GM12878 (cell line): ENCODE measurements around the gene ITM2C. TPM values are rescaled to one million over a fixed set of nuclear protein-coding genes. Genes with fewer than 3 reads are reported as not detected.
A peak's percentile ranks its signal among the peaks of the same experiment; 100 is the strongest.

Source experiments
- ATAC-seq: fragments of 200-7000 bp; cut with Tn5 transposase; 3 replicates; pipeline ENCODE4 v1.9.1; 2020; ENCODE audit warnings: mild to moderate bottlenecking, moderate library complexity
- BruUV-seq: library from RNA; stranded (reverse); fragments of 400-500 nt; replicated peaks from 2 replicates; lab custom pipeline; 2021; lab: Mats Ljungman, UMichigan
- CTCF ChIA-PET: fragments of 300-600 bp; sonication (Branson Sonifier 250); formaldehyde crosslinking; extraction: SDS; loops from one replicate; lab custom pipeline; 2021; ENCODE audit warnings: inconsistent platforms; lab: Yijun Ruan, JAX
- POLR2A ChIA-PET: fragments of 350-600 bp; formaldehyde crosslinking; extraction: SDS; loops from one replicate; lab custom pipeline; 2021; ENCODE audit warnings: inconsistent platforms; lab: Charles Lee
- RAD21 ChIA-PET: fragments of 300-600 bp; sonication (Branson Sonifier 250); formaldehyde crosslinking; loops from one replicate; lab custom pipeline; 2023; ENCODE audit warnings: antibody characterized with exemption; ENCODE audit not compliant: unreplicated experiment; lab: Charles Lee
- SMC1A ChIA-PET: fragments of 300-600 bp; sonication (Branson Sonifier 250); formaldehyde crosslinking; loops from one replicate; lab custom pipeline; 2023; ENCODE audit not compliant: unreplicated experiment, uncharacterized antibody; lab: Charles Lee
- DNase-seq: peaks from one replicate; pipeline ENCODE4 v3.0.0-alpha.2; 2011; ENCODE audit warnings: low read depth, low spot score
- FAIRE-seq: peaks from 3 replicates; lab custom pipeline; 2011; peaks lifted over from hg19 to GRCh38; lab: Jason Lieb, UNC
- H2AFZ ChIP-seq: 2 replicates; pipeline ENCODE4 v1.6.0; 2011; ENCODE audit warnings: low read depth, low read length, control low read depth; ENCODE audit not compliant: control insufficient read depth
- H3K27ac ChIP-seq: 2 replicates; pipeline ENCODE4 v1.5.1; 2011; ENCODE audit warnings: control low read depth; ENCODE audit not compliant: control insufficient read depth, insufficient read depth
- H3K27me3 ChIP-seq, 2 experiments: replicated peaks in 1 of 2; 2 replicates each; pipeline versions ENCODE4 v1.6.0 to v1.6.1; 2011; ENCODE audit warnings: low read length in 1 of 2; ENCODE audit not compliant: control insufficient read depth in 2 of 2, insufficient read depth in 2 of 2
- H3K36me3 ChIP-seq, 2 experiments: 2 replicates each; pipeline ENCODE4 v1.5.1; 2011; ENCODE audit warnings: low read length in 1 of 2; ENCODE audit not compliant: control insufficient read depth in 2 of 2, insufficient read depth in 2 of 2
- H3K4me1 ChIP-seq: 2 replicates; pipeline ENCODE4 v1.6.1; 2011; ENCODE audit warnings: mild to moderate bottlenecking, low read length, moderate library complexity, mixed read lengths; ENCODE audit not compliant: control insufficient read depth, insufficient read depth
- H3K4me2 ChIP-seq: 2 replicates; pipeline ENCODE4 v1.6.0; 2011; ENCODE audit warnings: control low read depth; ENCODE audit not compliant: control insufficient read depth, insufficient read depth
- H3K4me3 ChIP-seq: fragments of 200-600 bp; sonication (generic); 2 replicates; pipeline ENCODE4 v1.5.1; 2016
- H3K79me2 ChIP-seq: 2 replicates; pipeline ENCODE4 v1.6.0; 2011; ENCODE audit warnings: low read length; ENCODE audit not compliant: control insufficient read depth, insufficient read depth
- H3K9ac ChIP-seq: 2 replicates; pipeline ENCODE4 v1.8.0; 2011; ENCODE audit warnings: low read length, control low read depth, mixed read lengths; ENCODE audit not compliant: control insufficient read depth, insufficient read depth
- H3K9me3 ChIP-seq: replicated peaks from 3 replicates; pipeline ENCODE4 v1.5.1; 2011; ENCODE audit warnings: mild to moderate bottlenecking, low read length; ENCODE audit not compliant: control insufficient read depth, insufficient read depth
- H4K20me1 ChIP-seq: 2 replicates; pipeline ENCODE4 v1.6.0; 2011; ENCODE audit not compliant: control insufficient read depth, insufficient read depth
- BMI1 ChIP-seq: fragments of 450-650 bp; IDR thresholded peaks from 2 replicates; pipeline ENCODE4 v1.6.1; 2016; ENCODE audit warnings: mild to moderate bottlenecking, moderate library complexity, borderline replicate concordance
- CHD4 ChIP-seq: fragments of 200-600 bp; sonication (generic); IDR thresholded peaks from 2 replicates; pipeline ENCODE4 v1.6.1; 2016; ENCODE audit warnings: mild to moderate bottlenecking
- EED ChIP-seq: sonication (generic); IDR thresholded peaks from 2 replicates; pipeline ENCODE4 v1.6.1; 2016; ENCODE audit warnings: antibody characterized with exemption, low read depth
- RAD21 ChIP-seq: IDR thresholded peaks from 2 replicates; pipeline ENCODE4 v1.6.1; 2011; ENCODE audit warnings: mild to moderate bottlenecking, low read depth, low read length, moderate library complexity; ENCODE audit not compliant: insufficient read depth
- SMAD1 ChIP-seq: fragments of 450-650 bp; IDR thresholded peaks from 2 replicates; pipeline ENCODE4 v1.6.1; 2018; ENCODE audit warnings: mild to moderate bottlenecking, low read depth; ENCODE audit not compliant: partially characterized antibody
- TARDBP ChIP-seq: IDR thresholded peaks from 2 replicates; pipeline ENCODE4 v1.6.1; 2016; ENCODE audit warnings: borderline replicate concordance
- WRNIP1 ChIP-seq: IDR thresholded peaks from 2 replicates; pipeline ENCODE4 v1.6.1; 2011; ENCODE audit warnings: low read depth, low read length, improper control_type of control experiment, borderline replicate concordance
- WGBS: methylation state at CpG from one replicate; pipeline ENCODE4 v1.1.6; 2016; ENCODE audit warnings: low lambda C conversion rate; ENCODE audit not compliant: insufficient replicate concordance, insufficient coverage; ENCODE audit errors: missing lambda C conversion rate; 5-methylcytosine and 5-hydroxymethylcytosine counted together
- in situ Hi-C: fragments of 300-500 bp; cut with MboI; formaldehyde crosslinking; loops from 9 replicates; pipeline ENCODE4 v1.14.3; 2018; ENCODE audit warnings: mixed read lengths
- intact Hi-C: fragments of 100-400 bp; cut with micrococcal nuclease; formaldehyde crosslinking; loops from one replicate; pipeline ENCODE4 v1.14.2; 2022; ENCODE audit not compliant: unreplicated experiment
- polyA plus RNA-seq, 11 experiments: library from polyadenylated mRNA; depleted of rRNA in 4 of 11; unstranded in 6 of 11; stranded (reverse) in 5 of 11; fragments of >200 nt; fragmentation: Nextera tagmentation in 4 of 11; fragmentation: Illumina TruSeq in 1 of 11; extraction: Ambion mirVana in 4 of 11; extraction: Trizol in 1 of 11; gene quantifications; 1 replicate in 1 of 11; 2 replicates in 10 of 11; pipeline versions ENCODE4 v1.2.1 to v1.2.3, GENCODE V29; 2011 to 2016; ENCODE audit warnings: inconsistent platforms in 2 of 11, missing spikeins in 2 of 11, low read depth in 1 of 11
- total RNA-seq, 4 experiments: library from RNA; depleted of rRNA in 3 of 4; stranded (reverse); fragments of >200 nt in 3 of 4; fragmentation: Illumina TruSeq in 1 of 4; extraction: Trizol in 1 of 4; gene quantifications; 2 replicates each; pipeline versions ENCODE4 v1.2.1 to v1.2.3, GENCODE V29; 2013 to 2021
- TF ChIP-seq, protein P1 (sequence below): IDR thresholded peaks from 2 replicates; pipeline ENCODE4 v1.6.1; 2011; ENCODE audit warnings: low read depth, mild to moderate bottlenecking, low read length, moderate library complexity, borderline replicate concordance; ENCODE audit errors: extremely low read depth
- TF ChIP-seq, protein P2 (sequence below): fragments of 450-650 bp; formaldehyde crosslinking; IDR thresholded peaks from 2 replicates; pipeline ENCODE4 v1.4.0; 2020; ENCODE audit warnings: mild to moderate bottlenecking, moderate library complexity

ITM2C gene
- total and polyA plus RNA-seq, 10 of the 15 experiments (the other 5 are each of a cell fraction or from before 2014, with no cell fraction given), result 5.4 to 195 (median 149) TPM

DNA sequence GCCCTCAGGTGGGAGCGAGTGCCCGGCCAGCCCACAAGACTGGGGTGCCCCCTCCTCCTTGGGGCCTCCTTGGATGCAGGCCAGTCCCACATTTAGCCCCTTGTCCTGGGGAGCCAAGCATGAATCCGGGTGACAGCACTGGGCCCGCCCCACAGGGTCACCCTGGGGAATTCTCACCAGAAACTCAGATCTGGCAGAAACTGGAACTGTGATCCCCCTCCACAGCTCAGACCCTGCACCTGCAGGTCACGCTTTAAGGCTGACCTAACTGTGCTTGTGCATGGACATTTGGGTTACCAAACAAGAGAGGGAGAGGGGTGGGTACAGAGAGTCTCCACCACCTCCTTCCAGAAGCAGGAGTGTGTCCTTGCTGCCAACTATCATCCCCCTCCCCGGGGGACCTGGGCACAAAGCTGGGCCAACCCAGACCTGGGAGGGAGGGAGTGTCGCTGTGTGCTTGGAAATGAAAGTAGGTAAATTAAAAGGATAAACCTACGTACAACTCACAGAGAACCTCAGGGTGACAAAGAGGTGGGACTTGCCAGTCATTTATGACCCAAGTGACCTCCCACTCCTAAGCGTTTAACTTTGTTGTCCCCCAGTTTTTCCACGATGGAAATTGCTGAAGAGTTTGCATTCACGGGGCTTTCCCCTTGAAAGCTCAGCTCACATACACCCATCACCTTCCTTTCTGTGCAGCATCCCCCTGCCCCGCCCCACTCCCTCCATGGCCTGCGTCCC, 9.1 kb downstream of the ITM2C start (continued):
- TF ChIP-seq SMAD1, result no peak

DNA sequence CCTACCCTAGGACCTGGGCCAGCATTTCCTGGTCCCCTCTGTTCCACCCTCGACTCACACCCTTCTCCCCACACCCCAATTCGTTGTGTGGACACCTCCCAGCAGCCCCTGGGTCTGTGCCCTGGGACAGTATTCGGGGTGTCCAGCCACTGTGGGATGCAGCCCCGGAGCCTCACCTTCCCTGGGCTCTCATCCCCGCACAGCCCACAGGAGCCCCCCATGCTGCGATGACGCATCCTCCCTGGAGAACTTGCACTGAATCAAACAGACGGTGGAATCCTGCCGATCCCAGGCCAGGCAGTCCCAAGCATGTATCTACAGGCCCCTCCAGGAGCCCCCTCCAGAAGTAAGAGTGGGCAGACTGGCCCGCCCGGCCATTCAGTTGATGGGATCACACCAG, 9.7 kb downstream of the ITM2C start:
- TF ChIP-seq, protein P1, sequence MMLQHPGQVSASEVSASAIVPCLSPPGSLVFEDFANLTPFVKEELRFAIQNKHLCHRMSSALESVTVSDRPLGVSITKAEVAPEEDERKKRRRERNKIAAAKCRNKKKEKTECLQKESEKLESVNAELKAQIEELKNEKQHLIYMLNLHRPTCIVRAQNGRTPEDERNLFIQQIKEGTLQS, result no peak
- TF ChIP-seq TARDBP (no peak), EED (no peak), RAD21 (no peak), CHD4 (no peak), BMI1 (no peak), WRNIP1 (no peak)
- TF ChIP-seq, protein P2, sequence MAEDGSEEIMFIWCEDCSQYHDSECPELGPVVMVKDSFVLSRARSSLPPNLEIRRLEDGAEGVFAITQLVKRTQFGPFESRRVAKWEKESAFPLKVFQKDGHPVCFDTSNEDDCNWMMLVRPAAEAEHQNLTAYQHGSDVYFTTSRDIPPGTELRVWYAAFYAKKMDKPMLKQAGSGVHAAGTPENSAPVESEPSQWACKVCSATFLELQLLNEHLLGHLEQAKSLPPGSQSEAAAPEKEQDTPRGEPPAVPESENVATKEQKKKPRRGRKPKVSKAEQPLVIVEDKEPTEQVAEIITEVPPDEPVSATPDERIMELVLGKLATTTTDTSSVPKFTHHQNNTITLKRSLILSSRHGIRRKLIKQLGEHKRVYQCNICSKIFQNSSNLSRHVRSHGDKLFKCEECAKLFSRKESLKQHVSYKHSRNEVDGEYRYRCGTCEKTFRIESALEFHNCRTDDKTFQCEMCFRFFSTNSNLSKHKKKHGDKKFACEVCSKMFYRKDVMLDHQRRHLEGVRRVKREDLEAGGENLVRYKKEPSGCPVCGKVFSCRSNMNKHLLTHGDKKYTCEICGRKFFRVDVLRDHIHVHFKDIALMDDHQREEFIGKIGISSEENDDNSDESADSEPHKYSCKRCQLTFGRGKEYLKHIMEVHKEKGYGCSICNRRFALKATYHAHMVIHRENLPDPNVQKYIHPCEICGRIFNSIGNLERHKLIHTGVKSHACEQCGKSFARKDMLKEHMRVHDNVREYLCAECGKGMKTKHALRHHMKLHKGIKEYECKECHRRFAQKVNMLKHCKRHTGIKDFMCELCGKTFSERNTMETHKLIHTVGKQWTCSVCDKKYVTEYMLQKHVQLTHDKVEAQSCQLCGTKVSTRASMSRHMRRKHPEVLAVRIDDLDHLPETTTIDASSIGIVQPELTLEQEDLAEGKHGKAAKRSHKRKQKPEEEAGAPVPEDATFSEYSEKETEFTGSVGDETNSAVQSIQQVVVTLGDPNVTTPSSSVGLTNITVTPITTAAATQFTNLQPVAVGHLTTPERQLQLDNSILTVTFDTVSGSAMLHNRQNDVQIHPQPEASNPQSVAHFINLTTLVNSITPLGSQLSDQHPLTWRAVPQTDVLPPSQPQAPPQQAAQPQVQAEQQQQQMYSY, result no peak
- TF ChIP-seq, all 136 proteins: peak for 0
- Histone ChIP-seq H2AFZ (no peak overlapping the region), H3K9me3 (no peaks in the 10 kb centered on the region), H3K27me3 (no peaks in the 10 kb centered on the region), H3K4me1 (peaks cover 65% of the 10 kb centered on the region), H3K9ac (peak overlapping the region; percentile 7), H3K4me2 (peak overlapping the region; percentile 96), H3K36me3 (peaks cover 2 to 9% of the 10 kb centered on the region in 2 experiments; a peak in 3 of 4 replicates), H3K4me3 (peak overlapping the region; percentile 63; the same call in 1 of the 2 replicates), H4K20me1 (no peaks in the 10 kb centered on the region), H3K27ac (peak overlapping the region; percentile 79), H3K79me2 (peaks cover 3% of the 10 kb centered on the region; the same call in 1 of the 2 replicates)
- BruUV-seq, result no TSS peak
- intact Hi-C loops, result no loop called here
- no peak for ATAC-seq
- ChIA-PET POLR2A (interaction anchor here (0.7 to 3.7 kb wide), 3 partner anchors 27 to 80 kb away, joined by 3 to 19 read pairs (median 7); partner anchors contain the start of gene GPR55), CTCF (interaction anchor here (1.0 to 2.5 kb wide), 3 partner anchors 50 to 148 kb away, joined by 3 to 18 read pairs (median 4); partner anchors contain the start of gene GPR55), SMC1A (interaction anchor here (1.4 to 2.2 kb wide), 5 partner anchors 10 to 46 kb away, joined by 3 to 9 read pairs (median 5); partner anchors contain the start of gene ITM2C), RAD21 (interaction anchor here (1.0 to 2.6 kb wide), 5 partner anchors 10 to 50 kb away, joined by 4 to 9 read pairs (median 7); partner anchors contain the start of gene ITM2C)
- in situ Hi-C loops, result no loop called here
- no peak for FAIRE-seq
- WGBS, result 98% methylated on average over 10 of the region's 11 CpGs
- no peak for DNase-seq
